Stimulated activated naive CD8-positive, alpha-beta T cell treated with anti-CD3 and anti-CD28 coated beads, Interleukin-15, Interleukin-2, amounts not matched to agents 100 U/mL and 50 U/mL, for 24 hours (primary cell): ENCODE data around the gene MYLK4.

Experiments used
- ATAC-seq: fragments of 150-1000 bp; cut with Tn5 transposase; one replicate; pipeline ENCODE4 v1.10.0; 2021
- DNase-seq: peaks from one replicate; pipeline ENCODE4 v3.0.0; 2021

Gene MYLK4

DNA sequence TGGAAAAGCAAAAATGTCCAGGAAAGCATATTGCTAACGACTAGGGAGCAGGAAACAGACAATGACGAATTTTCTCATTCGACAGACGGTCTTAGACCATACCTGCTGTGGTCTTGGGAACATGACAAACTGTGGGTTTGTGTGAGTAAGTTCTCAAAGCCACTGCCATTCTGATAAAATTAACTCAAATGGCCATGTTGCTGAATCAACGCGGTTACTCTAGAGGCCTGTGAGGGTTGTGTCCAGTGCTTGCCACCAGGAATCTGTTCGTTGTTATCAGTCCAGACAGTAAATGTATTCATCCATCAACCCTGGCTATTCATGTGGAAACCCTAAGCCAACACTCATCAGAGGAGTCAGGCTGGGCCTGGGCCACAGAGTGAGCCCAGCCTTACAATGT lies 124.3 kb downstream of the MYLK4 start:
- DNase-seq, result no peak
- no peak for ATAC-seq

GRCh38 chr6:2625581-2625980 lies 125.1 kb downstream of the MYLK4 start:
- ATAC-seq, result no peak
- DNase-seq, result no peak

DNA sequence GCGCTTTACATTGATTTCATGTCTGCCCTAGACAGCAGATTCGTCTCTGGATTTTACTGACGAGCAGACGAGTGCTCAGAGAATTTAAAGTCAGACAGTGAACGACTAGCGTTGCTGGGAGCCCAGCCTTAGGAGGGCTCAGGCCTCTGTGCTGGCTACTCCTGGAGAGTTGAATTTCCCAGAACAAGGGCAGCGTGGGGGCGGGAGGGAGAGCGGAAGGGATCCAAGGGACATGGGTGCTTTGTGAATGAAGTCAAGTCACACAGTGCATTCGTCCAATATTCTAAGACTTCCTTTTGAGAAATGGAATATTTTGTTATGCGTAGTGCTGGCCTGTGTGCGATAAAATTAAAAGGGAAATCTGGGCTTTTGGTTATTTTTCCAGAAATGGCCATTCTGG lies 126.5 kb downstream of the MYLK4 start:
- no peak for DNase-seq
- no peak for ATAC-seq

GRCh38 chr6:2623295-2623694 lies 127.4 kb downstream of the MYLK4 start:
- DNase-seq (no peak), ATAC-seq (no peak)

GRCh38 chr6:2622671-2623070 lies 128.1 kb downstream of the MYLK4 start:
- no peak for ATAC-seq
- DNase-seq, result no peak

- ATAC-seq (no peak), DNase-seq (no peak)
Measured at GRCh38 chr6:2619651-2620050, 131.1 kb downstream of the MYLK4 start.

DNA sequence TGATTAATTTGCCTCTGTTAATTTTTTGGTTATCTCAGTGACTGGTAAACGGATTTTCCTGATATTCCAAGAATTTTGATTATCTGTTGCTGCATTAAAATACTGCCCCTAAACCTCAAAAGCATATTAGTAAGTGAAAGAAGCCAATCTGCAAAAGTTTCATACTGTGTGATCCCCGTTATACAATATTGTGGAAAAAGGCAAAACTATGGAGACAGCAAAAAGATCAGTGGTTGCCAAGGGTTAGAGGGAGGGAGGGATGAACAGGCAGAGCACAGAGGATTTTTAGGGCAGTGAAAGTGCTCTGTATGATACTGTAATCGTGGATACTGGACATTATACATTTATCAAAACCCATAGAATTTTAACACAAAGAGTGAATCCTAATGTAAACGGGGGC lies 133.0 kb downstream of the MYLK4 start:
- ATAC-seq (no peak), DNase-seq (no peak)

DNA sequence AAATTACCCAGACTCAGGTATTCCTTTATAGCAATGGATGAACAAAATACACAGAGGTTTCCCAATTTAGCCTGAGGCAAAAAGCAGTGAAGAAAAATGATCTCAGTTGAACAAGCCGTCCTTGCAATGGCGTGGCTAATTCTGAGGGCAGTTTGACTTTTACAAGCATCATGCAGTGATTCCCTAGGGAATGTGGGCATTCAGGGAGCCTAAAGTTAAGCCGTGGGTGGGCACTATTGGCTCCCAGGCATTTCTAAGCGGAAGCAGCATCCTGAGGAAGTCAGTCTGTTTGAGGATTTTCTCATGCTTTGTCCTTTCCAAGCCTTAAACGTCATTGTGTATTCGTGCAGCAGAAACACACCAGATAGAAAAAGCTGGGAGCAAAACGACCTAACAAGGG lies 133.9 kb downstream of the MYLK4 start:
- ATAC-seq (no peak), DNase-seq (no peak)

DNA sequence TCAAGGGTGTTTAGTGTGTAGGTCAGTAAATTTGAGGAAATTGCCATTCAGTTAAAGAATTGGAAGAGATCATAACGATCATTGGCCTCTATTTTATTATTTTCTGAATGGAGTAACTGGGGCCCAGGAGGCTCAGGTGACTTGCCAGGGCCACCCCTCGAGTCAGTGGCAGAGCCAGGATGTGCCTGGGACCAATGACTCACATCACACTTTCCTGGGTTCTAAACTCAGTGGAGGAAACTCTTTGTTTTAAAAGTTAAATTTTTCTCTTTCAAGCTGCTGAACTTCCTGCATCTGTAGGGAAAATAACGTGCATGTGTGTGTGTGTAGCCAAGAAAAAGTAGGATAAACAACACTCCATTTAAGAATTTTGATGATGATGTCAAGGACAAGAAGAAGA lies 135.5 kb downstream of the MYLK4 start:
- DNase-seq (no peak), ATAC-seq (no peak)

GRCh38 chr6:2614846-2615245 lies 135.9 kb downstream of the MYLK4 start:
- no peak for DNase-seq
- ATAC-seq, result no peak

- no peak for DNase-seq
- ATAC-seq, result no peak
Measured at GRCh38 chr6:2614155-2614554, 136.6 kb downstream of the MYLK4 start.
